Activated naive CD4-positive, alpha-beta T cell treated with anti-CD3 and anti-CD28 coated beads, Interleukin-2, amount 10 ng/mL, durations not matched to agents 5 hours and 36 hours (primary cell): ENCODE results near the gene KLF2. TPM values are rescaled to one million over a fixed set of nuclear protein-coding genes. Genes with fewer than 3 reads are reported as not detected.

ENCODE experiments used
- total RNA-seq, 2 experiments: library from RNA; stranded (reverse); gene quantifications; one replicate each; pipeline ENCODE4 v1.2.3, GENCODE V29; 2021

The KLF2 gene
- total RNA-seq: 100 to 1,000 TPM; 386 to 395 TPM

GRCh38 chr19:16324384-16325160, at the start of gene KLF2:
Gene KLF2 (plus strand): TSS chr19:16324826. CDS start chr19:16324924, 98 bp downstream.

Other genes with a start within 250 kb of the KLF2 start
- 100 to 1,000 TPM; 334 to 348 TPM for gene TPM4, start 248.3 kb upstream of the KLF2 start, total RNA-seq
- 100 to 1,000 TPM; 107 to 112 TPM for gene RAB8A, start 212.9 kb upstream of the KLF2 start, total RNA-seq
- 10 to 100 TPM; 38.1 to 40.3 TPM for gene HSH2D, start 181.1 kb upstream of the KLF2 start, total RNA-seq
- not detected for gene CIB3, start 151.3 kb upstream of the KLF2 start, total RNA-seq
- 10 to 100 TPM; 59.5 to 60.7 TPM for gene FAM32A, start 139.4 kb upstream of the KLF2 start, total RNA-seq
- gene AP1M1, start 126.9 kb upstream of the KLF2 start, total RNA-seq: 100 to 1,000 TPM; 130 to 136 TPM
- gene EPS15L1, start 147.1 kb downstream of the KLF2 start, total RNA-seq: 10 to 100 TPM; 36.4 to 37.4 TPM
- not detected for gene CALR3, start 171.3 kb downstream of the KLF2 start, total RNA-seq
- 1 to 10 TPM; 2.8 to 3.2 TPM for gene C19orf44, start 171.6 kb downstream of the KLF2 start, total RNA-seq
- gene CHERP, start 217.6 kb downstream of the KLF2 start, total RNA-seq: 10 to 100 TPM; 53.9 to 56.2 TPM
- gene SLC35E1, start 247.6 kb downstream of the KLF2 start, total RNA-seq: 10 to 100 TPM; 55.5 to 57.3 TPM